WI38 (cell line): ENCODE data around the gene NDUFA3.
"Not testable (repeated sequence)": the region's sequence is repeated elsewhere in the genome, so short reads cannot be mapped to it uniquely, and the experiment has no call there.

Source experiments
- H3K4me3 ChIP-seq: 2 replicates; pipeline ENCODE4 v1.5.1; 2011; ENCODE audit warnings: low read depth, mild to moderate bottlenecking, control low read depth, low read length
- CTCF ChIP-seq: IDR thresholded peaks from 2 replicates; pipeline ENCODE4 v1.5.1; 2012; ENCODE audit warnings: low read depth, mild to moderate bottlenecking, control low read depth, low read length

NDUFA3 gene

GRCh38 chr19:54081032-54081431 is 21.6 kb upstream of the NDUFA3 start, which contains the start of gene TARM1:
TARM1 (minus strand) TSS chr19:54081365; CDS start chr19:54081340, 25 bp downstream.
- no peak within 1 kb of the TSS for H3K4me3 ChIP-seq
- no peak for TF ChIP-seq CTCF

- H3K4me3 ChIP-seq, result no peak overlapping the region
- no peak for TF ChIP-seq CTCF
Measured at GRCh38 chr19:54084410-54084809, 18.2 kb upstream of the NDUFA3 start.

GRCh38 chr19:54094426-54095000 is 8.1 kb upstream of the NDUFA3 start:
- no peak for TF ChIP-seq CTCF
- no peak overlapping the region for H3K4me3 ChIP-seq

- peak overlapping the region; percentile 30; the same call in 1 of the 2 replicates for H3K4me3 ChIP-seq
- no peak for TF ChIP-seq CTCF
Measured at GRCh38 chr19:54095136-54095858, 7.4 kb upstream of the NDUFA3 start.

- H3K4me3 ChIP-seq, result peak overlapping the region; percentile 30; the same call in 1 of the 2 replicates
Measured at GRCh38 chr19:54095859-54096616, 6.6 kb upstream of the NDUFA3 start.

- peak; percentile 13; the same call in 1 of the 2 replicates for TF ChIP-seq CTCF
- no peak overlapping the region for H3K4me3 ChIP-seq
Measured at GRCh38 chr19:54096617-54097106, 6.0 kb upstream of the NDUFA3 start.

GRCh38 chr19:54099190-54099902 is 3.3 kb upstream of the NDUFA3 start:
- no peak overlapping the region for H3K4me3 ChIP-seq
- no peak for TF ChIP-seq CTCF

- not testable (repeated sequence) for H3K4me3 ChIP-seq
Measured at GRCh38 chr19:54099903-54100255, 2.8 kb upstream of the NDUFA3 start.
